Activated effector memory CD4-positive, alpha-beta T cell treated with Interleukin-2 at 50 U/mL for 16 hours (primary cell): ENCODE data around the gene DAAM2.

ENCODE experiments used
- DNase-seq: peaks from one replicate; pipeline ENCODE4 v3.0.0-alpha.2; 2020

Gene DAAM2

GRCh38 chr6:39913391-39913916 is 121.3 kb downstream of the DAAM2 start:
- DNase-seq, result no peak

- no peak for DNase-seq
These were observed 122.1 kb downstream of the DAAM2 start for GRCh38 chr6:39914239-39914638.

- DNase-seq, result no peak
These were observed 123.7 kb downstream of the DAAM2 start for GRCh38 chr6:39915866-39916265.

- no peak for DNase-seq
These were observed 125.2 kb downstream of the DAAM2 start for GRCh38 chr6:39917329-39917728.

GRCh38 chr6:39917981-39918380 is 125.8 kb downstream of the DAAM2 start:
- DNase-seq, result no peak

GRCh38 chr6:39918831-39919230 is 126.7 kb downstream of the DAAM2 start:
- no peak for DNase-seq

GRCh38 chr6:39920157-39920556 is 128.0 kb downstream of the DAAM2 start:
- no peak for DNase-seq

GRCh38 chr6:39922821-39923220 is 130.6 kb downstream of the DAAM2 start:
- DNase-seq, result no peak

- no peak for DNase-seq
These were observed 131.2 kb downstream of the DAAM2 start for GRCh38 chr6:39923394-39923793.

GRCh38 chr6:39923861-39924260 is 131.7 kb downstream of the DAAM2 start:
- no peak for DNase-seq

- no peak for DNase-seq
These were observed 132.1 kb downstream of the DAAM2 start for GRCh38 chr6:39924283-39924682.

GRCh38 chr6:39925191-39925930 is 133.2 kb downstream of the DAAM2 start:
- no peak for DNase-seq

- no peak for DNase-seq
These were observed 133.7 kb downstream of the DAAM2 start for GRCh38 chr6:39925931-39926290.

- DNase-seq, result no peak
These were observed 134.5 kb downstream of the DAAM2 start for GRCh38 chr6:39926668-39927067.

GRCh38 chr6:39927159-39927558 is 135.0 kb downstream of the DAAM2 start:
- no peak for DNase-seq

GRCh38 chr6:39929039-39929732 is 137.0 kb downstream of the DAAM2 start:
- no peak for DNase-seq

- no peak for DNase-seq
These were observed 137.7 kb downstream of the DAAM2 start for GRCh38 chr6:39929733-39930461.

- DNase-seq, result no peak
These were observed 138.4 kb downstream of the DAAM2 start for GRCh38 chr6:39930540-39930939.

- DNase-seq, result no peak
These were observed 139.4 kb downstream of the DAAM2 start for GRCh38 chr6:39931607-39932006.

- no peak for DNase-seq
These were observed 140.3 kb downstream of the DAAM2 start for GRCh38 chr6:39932386-39932910.

- no peak for DNase-seq
These were observed 141.5 kb downstream of the DAAM2 start for GRCh38 chr6:39933669-39934130.

- DNase-seq, result no peak
These were observed 142.1 kb downstream of the DAAM2 start, which contains the start of gene MOCS1 for GRCh38 chr6:39934131-39934757. MOCS1 (minus strand) TSS chr6:39934462; CDS start chr6:39934417, 45 bp downstream.

GRCh38 chr6:39935241-39935640 is 143.1 kb downstream of the DAAM2 start:
- DNase-seq, result no peak
